SK-N-SH (cell line): ENCODE data around the gene NTRK2. TPM values are rescaled to one million over a fixed set of nuclear protein-coding genes. Genes with fewer than 3 reads are reported as not detected.

Source experiments
- CTCF ChIA-PET: fragments of 300-600, 350-600 bp; formaldehyde crosslinking; extraction: SDS; loops from one replicate; lab custom pipeline; 2021; lab: Yijun Ruan, JAX
- POLR2A ChIA-PET: fragments of 350-600 bp; sonication (Branson Sonifier 250); formaldehyde crosslinking; extraction: SDS; loops from one replicate; lab custom pipeline; 2020; ENCODE audit warnings: antibody characterized with exemption, inconsistent platforms; lab: Yijun Ruan, JAX
- DNase-seq: peaks from one replicate; pipeline ENCODE4 v3.0.0; 2012
- H2AFZ ChIP-seq: fragments of 200-600 bp; sonication (generic); 2 replicates; pipeline ENCODE4 v1.8.1; 2016; ENCODE audit warnings: antibody characterized with exemption, mild to moderate bottlenecking, low read depth
- H3F3A ChIP-seq: fragments of 200-600 bp; sonication (generic); replicated peaks from 2 replicates; pipeline ENCODE3; 2016; ENCODE audit warnings: antibody characterized with exemption, mild to moderate bottlenecking; ENCODE audit not compliant: insufficient read depth
- H3K27ac ChIP-seq, 2 experiments: fragments of 200-500 bp in 1 of 2; fragments of 200-600 bp in 1 of 2; sonication (Bioruptor generic) in 1 of 2; sonication (generic), shearing (Covaris generic) in 1 of 2; 2 replicates each; pipeline versions ENCODE4 v1.5.1 to v1.6.1; 2014 to 2016; ENCODE audit warnings: low read depth in 2 of 2, inconsistent platforms in 1 of 2, low read length in 1 of 2, mild to moderate bottlenecking in 1 of 2, mixed read lengths in 1 of 2
- H3K27me3 ChIP-seq: fragments of 200-600 bp; sonication (generic), shearing (Covaris generic); 2 replicates; pipeline ENCODE4 v1.6.1; 2016; ENCODE audit warnings: mixed run types; ENCODE audit not compliant: insufficient read depth
- H3K36me3 ChIP-seq, 2 experiments: fragments of 200-500 bp in 1 of 2; fragments of 200-600 bp in 1 of 2; sonication (Bioruptor generic) in 1 of 2; sonication (generic) in 1 of 2; replicated peaks in 1 of 2; 2 replicates each; pipeline versions ENCODE3 to v1.5.1; 2014 to 2016; ENCODE audit warnings: low read length in 1 of 2, mild to moderate bottlenecking in 1 of 2; ENCODE audit not compliant: insufficient read depth in 2 of 2, control insufficient read depth in 1 of 2
- H3K4me1 ChIP-seq, 2 experiments: fragments of 200-500 bp in 1 of 2; fragments of 200-600 bp in 1 of 2; sonication (Bioruptor generic) in 1 of 2; sonication (generic), shearing (Covaris generic) in 1 of 2; 2 replicates each; pipeline versions ENCODE4 v1.5.1 to v1.6.1; 2014 to 2016; ENCODE audit warnings: low read depth in 1 of 2, low read length in 1 of 2, mixed run types in 1 of 2; ENCODE audit not compliant: insufficient read depth in 2 of 2, control insufficient read depth in 1 of 2
- H3K4me2 ChIP-seq: fragments of 200-600 bp; sonication (generic), shearing (Covaris generic); 2 replicates; pipeline ENCODE4 v1.6.1; 2017; ENCODE audit warnings: mixed run types
- H3K4me3 ChIP-seq, 2 experiments: fragments of 200-500 bp in 1 of 2; fragments of 200-600 bp in 1 of 2; sonication (Bioruptor generic) in 1 of 2; sonication (generic), shearing (Covaris generic) in 1 of 2; 2 replicates each; pipeline versions ENCODE4 v1.5.1 to v1.8.1; 2014 to 2016; ENCODE audit warnings: low read depth in 2 of 2, inconsistent platforms in 1 of 2, low read length in 1 of 2, mild to moderate bottlenecking in 1 of 2, mixed read lengths in 1 of 2, moderate library complexity in 1 of 2
- H3K79me2 ChIP-seq: fragments of 200-600 bp; sonication (generic); 2 replicates; pipeline ENCODE4 v1.8.1; 2017; ENCODE audit warnings: mild to moderate bottlenecking; ENCODE audit not compliant: insufficient read depth
- H3K9ac ChIP-seq: fragments of 200-600 bp; sonication (generic); 2 replicates; pipeline ENCODE4 v1.6.1; 2017; ENCODE audit warnings: mixed run types
- H3K9me2 ChIP-seq: fragments of 200-600 bp; sonication (generic); 2 replicates; pipeline ENCODE4 v1.6.1; 2017; ENCODE audit warnings: mixed run types
- H3K9me3 ChIP-seq: fragments of 200-600 bp; sonication (generic); 2 replicates; pipeline ENCODE4 v1.6.1; 2017; ENCODE audit warnings: mixed run types, mild to moderate bottlenecking, moderate library complexity
- H4K20me1 ChIP-seq: fragments of 200-600 bp; sonication (generic); 2 replicates; pipeline ENCODE4 v1.6.1; 2017; ENCODE audit warnings: mild to moderate bottlenecking, mixed run types; ENCODE audit not compliant: insufficient read depth
- CHD2 ChIP-seq: fragments of 150-350 bp; IDR thresholded peaks from 2 replicates; pipeline ENCODE4 v1.6.1; 2018; ENCODE audit warnings: low read length; ENCODE audit not compliant: partially characterized antibody
- CTCF ChIP-seq: fragments of 200-600 bp; sonication (generic); IDR thresholded peaks from 2 replicates; pipeline ENCODE4 v1.6.1; 2017; ENCODE audit warnings: antibody characterized with exemption, mild to moderate bottlenecking, moderate library complexity
- ELF1 ChIP-seq: IDR thresholded peaks from 2 replicates; pipeline ENCODE4 v1.4.0; 2012
- EP300 ChIP-seq, 2 experiments: IDR thresholded peaks; 2 replicates each; pipeline versions ENCODE4 v1.4.0 to v1.6.1; 2012; ENCODE audit warnings: borderline replicate concordance in 1 of 2, low read depth in 1 of 2, low read length in 1 of 2
- FOXJ3 ChIP-seq: sonication (generic); formaldehyde crosslinking; IDR thresholded peaks from 2 replicates; pipeline ENCODE4 v1.5.1; 2020; ENCODE audit warnings: mild to moderate bottlenecking, missing genetic modification reagents
- JUND ChIP-seq: IDR thresholded peaks from 2 replicates; pipeline ENCODE4 v1.4.0; 2012
- MAX ChIP-seq: IDR thresholded peaks from 2 replicates; pipeline ENCODE4 v1.4.0; 2012; ENCODE audit warnings: low read depth
- MEF2A ChIP-seq: IDR thresholded peaks from 2 replicates; pipeline ENCODE4 v1.4.0; 2012; ENCODE audit warnings: low read depth, borderline replicate concordance
- NFIC ChIP-seq: IDR thresholded peaks from 2 replicates; pipeline ENCODE4 v1.4.0; 2012; ENCODE audit warnings: borderline replicate concordance
- RFX5 ChIP-seq: IDR thresholded peaks from 2 replicates; pipeline ENCODE4 v1.6.1; 2012; ENCODE audit warnings: mild to moderate bottlenecking, improper control_type of control experiment, low read length
- TCF12 ChIP-seq: IDR thresholded peaks from 2 replicates; pipeline ENCODE4 v1.4.0; 2012
- TEAD4 ChIP-seq: IDR thresholded peaks from 2 replicates; pipeline ENCODE4 v1.4.0; 2012; ENCODE audit warnings: mild to moderate bottlenecking, borderline replicate concordance; ENCODE audit not compliant: insufficient read depth
- USF1 ChIP-seq: IDR thresholded peaks from 2 replicates; pipeline ENCODE4 v1.4.0; 2012; ENCODE audit warnings: low read depth, borderline replicate concordance
- YY1 ChIP-seq: IDR thresholded peaks from 2 replicates; pipeline ENCODE4 v1.4.0; 2012; ENCODE audit warnings: low read depth, mild to moderate bottlenecking
- WGBS: methylation state at CpG from one replicate; pipeline ENCODE4 v1.1.6; 2017; ENCODE audit warnings: low lambda C conversion rate; 5-methylcytosine and 5-hydroxymethylcytosine counted together
- polyA plus RNA-seq, 3 experiments: library from polyadenylated mRNA; depleted of rRNA; stranded (reverse); fragments of >200 nt; gene quantifications; 2 replicates each; pipeline ENCODE4 v1.2.3, GENCODE V29; 2012

The NTRK2 gene
- polyA plus RNA-seq, 1 of the 3 experiments (the other 2 are of a cell fraction) = 0.05 TPM

- Histone ChIP-seq H3K9me2 (no peaks in the 10 kb centered on the region), H3K9ac (no peak overlapping the region), H2AFZ (no peak overlapping the region), H3K27ac (peak overlapping the region in 1 of 2 experiments; percentile 46; a peak in 2 of 4 replicates), H3K36me3 (no peaks in the 10 kb centered on the region), H3F3A (peaks cover 5% of the 10 kb centered on the region), H3K9me3 (no peaks in the 10 kb centered on the region), H3K79me2 (no peaks in the 10 kb centered on the region), H3K27me3 (no peaks in the 10 kb centered on the region), H3K4me2 (peak overlapping the region; percentile 50; the same call in 1 of the 2 replicates), H3K4me3 (no peak overlapping the region), H3K4me1 (no peaks in the 10 kb centered on the region), H4K20me1 (no peaks in the 10 kb centered on the region)
- WGBS = 54% methylated on average over 5 of the region's 5 CpGs
- no peak for TF ChIP-seq FOXJ3 (CRISPR knock-in tag)
- no peak for TF ChIP-seq TCF12
- ChIA-PET CTCF (interaction anchor here (0.9 to 1.3 kb wide), 4 partner anchors 11 to 64 kb away, joined by 3 to 4 read pairs (median 3); no protein-coding TSS in a partner anchor), POLR2A (no interaction called here)
- no peak for DNase-seq
Measured at GRCh38 chr9:84755380-84755779, 85.9 kb downstream of the NTRK2 start.

GRCh38 chr9:84756171-84756570, 86.6 kb downstream of the NTRK2 start:
- no peaks in the 10 kb centered on the region for H3K9me3 ChIP-seq
- no peaks in the 10 kb centered on the region for H4K20me1 ChIP-seq
- H3K36me3 ChIP-seq = no peaks in the 10 kb centered on the region
- POLR2A ChIA-PET = no interaction called here
- no peaks in the 10 kb centered on the region for H3K4me1 ChIP-seq
- H3K27ac ChIP-seq = no peak overlapping the region; a peak in 1 of 4 replicates
- H3F3A ChIP-seq = peaks cover 5% of the 10 kb centered on the region
- no peak overlapping the region for H3K9ac ChIP-seq
- DNase-seq = no peak
- 62% methylated on average over 4 of the region's 4 CpGs for WGBS
- CTCF ChIA-PET = interaction anchor here (0.9 to 1.7 kb wide), 4 partner anchors 10 to 65 kb away, joined by 3 to 4 read pairs (median 4); no protein-coding TSS in a partner anchor
- H2AFZ ChIP-seq = no peak overlapping the region
- H3K79me2 ChIP-seq = no peaks in the 10 kb centered on the region
- no peak overlapping the region for H3K4me3 ChIP-seq
- no peak overlapping the region for H3K4me2 ChIP-seq
- no peak for TF ChIP-seq NFIC
- no peak for TF ChIP-seq EP300 (IDR thresholded peaks at IDR 0.05; ENCODE audit: borderline replicate concordance in 1 of 2, low read depth in 1 of 2, low read length in 1 of 2)
- no peak for TF ChIP-seq ELF1
- TF ChIP-seq MEF2A = no peak
- TF ChIP-seq TEAD4 = no peak
- no peak for TF ChIP-seq USF1
- no peak for TF ChIP-seq RFX5
- TF ChIP-seq CHD2 = no peak
- no peak for TF ChIP-seq JUND
- no peak for TF ChIP-seq MAX
- TF ChIP-seq YY1 = no peak
- H3K27me3 ChIP-seq = no peaks in the 10 kb centered on the region
- H3K9me2 ChIP-seq = no peaks in the 10 kb centered on the region

- Histone ChIP-seq H3K9me2 (no peaks in the 10 kb centered on the region), H3K9ac (no peak overlapping the region), H3K4me1 (no peaks in the 10 kb centered on the region), H3K9me3 (no peaks in the 10 kb centered on the region), H2AFZ (no peak overlapping the region), H3K27me3 (no peaks in the 10 kb centered on the region), H3F3A (peaks cover 5% of the 10 kb centered on the region), H4K20me1 (no peaks in the 10 kb centered on the region), H3K36me3 (no peaks in the 10 kb centered on the region), H3K4me2 (no peak overlapping the region), H3K27ac (no peak overlapping the region), H3K4me3 (no peak overlapping the region), H3K79me2 (no peaks in the 10 kb centered on the region)
- ChIA-PET CTCF (interaction anchor here (1.0 to 1.7 kb wide), 3 partner anchors 9 to 61 kb away, joined by 3 to 4 read pairs (median 3); no protein-coding TSS in a partner anchor), POLR2A (no interaction called here)
- TF ChIP-seq MEF2A (no peak), CTCF (no peak), EP300 (IDR thresholded peaks at IDR 0.05; ENCODE audit: borderline replicate concordance in 1 of 2, low read depth in 1 of 2, low read length in 1 of 2) (no peak)
- no peak for DNase-seq
- WGBS = 31% methylated on average over 1 of the region's 1 CpG
Measured at GRCh38 chr9:84756731-84757130, 87.2 kb downstream of the NTRK2 start.
